Activated T-cell treated with anti-CD3 and anti-CD28 coated beads, Interleukin-2, amount 50 U/mL, for 72 hours (primary cell): ENCODE data around the gene EEPD1. TPM values are rescaled to one million over a fixed set of nuclear protein-coding genes. Genes with fewer than 3 reads are reported as not detected.
"Not testable (repeated sequence)": the region's sequence is repeated elsewhere in the genome, so short reads cannot be mapped to it uniquely, and the experiment has no call there.

Experiments used
- ATAC-seq, 2 donors: fragments of 150-1000 bp; cut with Tn5 transposase; replicated peaks in 1 of 2; 2 replicates each; pipeline ENCODE4 v1.10.0; 2021; ENCODE audit warnings: moderate library complexity in 2 of 2, mild to moderate bottlenecking in 1 of 2
- DNase-seq, 2 donors: peaks; one replicate each; pipeline ENCODE4 v3.0.0; 2021 to 2022; ENCODE audit warnings: mixed read lengths in 1 of 2
- H3K27ac Mint-ChIP-seq: one replicate; pipeline ENCODE4 v1.8.0; 2022; ENCODE audit warnings: mild to moderate bottlenecking, moderate library complexity, mixed read lengths
- H3K27me3 Mint-ChIP-seq: one replicate; pipeline ENCODE4 v1.8.0; 2022; ENCODE audit warnings: low read depth, mixed read lengths
- H3K36me3 Mint-ChIP-seq, 2 donors: one replicate each; pipeline ENCODE4 v1.8.0; 2022; ENCODE audit warnings: mixed read lengths in 2 of 2, mild to moderate bottlenecking in 1 of 2; ENCODE audit not compliant: insufficient read depth in 2 of 2
- H3K4me1 Mint-ChIP-seq: one replicate; pipeline ENCODE4 v1.8.0; 2022; ENCODE audit warnings: low read depth, mixed read lengths
- H3K4me3 Mint-ChIP-seq, 2 donors: one replicate each; pipeline ENCODE4 v1.8.0; 2022; ENCODE audit warnings: mild to moderate bottlenecking in 2 of 2, mixed read lengths in 2 of 2, moderate library complexity in 2 of 2
- H3K9me3 Mint-ChIP-seq, 2 donors: one replicate each; pipeline ENCODE4 v1.8.0; 2022; ENCODE audit warnings: mixed read lengths in 2 of 2
- total RNA-seq, 2 donors: library from RNA; stranded (reverse); gene quantifications; one replicate each; pipeline ENCODE4 v1.2.3, GENCODE V29; 2022

EEPD1 gene
- total RNA-seq, 2 donors from 2014 or later, result 1.2 to 1.8 TPM

- H3K27ac Mint-ChIP-seq, H3K4me3 Mint-ChIP-seq, H3K27me3 Mint-ChIP-seq, ATAC-seq, DNase-seq: not testable (repeated sequence)
- Mint-ChIP-seq H3K9me3 (peaks cover 9 to 12% of the 10 kb centered on the region in 2 donors), H3K4me1 (peaks cover 23% of the 10 kb centered on the region), H3K36me3 (peaks cover 10 to 12% of the 10 kb centered on the region in 2 donors)
These were observed 105.6 kb downstream of the EEPD1 start for GRCh38 chr7:36258510-36259259.

- Mint-ChIP-seq H3K4me1 (peaks cover 23% of the 10 kb centered on the region), H3K27ac (no peak overlapping the region), H3K9me3 (peaks cover 7 to 11% of the 10 kb centered on the region in 2 donors), H3K4me3 (no peak overlapping the region), H3K27me3 (no peaks in the 10 kb centered on the region), H3K36me3 (peaks cover 9 to 11% of the 10 kb centered on the region in 2 donors)
- DNase-seq, result no peak
- no peak for ATAC-seq
These were observed 107.4 kb downstream of the EEPD1 start for GRCh38 chr7:36260481-36260880.

DNA sequence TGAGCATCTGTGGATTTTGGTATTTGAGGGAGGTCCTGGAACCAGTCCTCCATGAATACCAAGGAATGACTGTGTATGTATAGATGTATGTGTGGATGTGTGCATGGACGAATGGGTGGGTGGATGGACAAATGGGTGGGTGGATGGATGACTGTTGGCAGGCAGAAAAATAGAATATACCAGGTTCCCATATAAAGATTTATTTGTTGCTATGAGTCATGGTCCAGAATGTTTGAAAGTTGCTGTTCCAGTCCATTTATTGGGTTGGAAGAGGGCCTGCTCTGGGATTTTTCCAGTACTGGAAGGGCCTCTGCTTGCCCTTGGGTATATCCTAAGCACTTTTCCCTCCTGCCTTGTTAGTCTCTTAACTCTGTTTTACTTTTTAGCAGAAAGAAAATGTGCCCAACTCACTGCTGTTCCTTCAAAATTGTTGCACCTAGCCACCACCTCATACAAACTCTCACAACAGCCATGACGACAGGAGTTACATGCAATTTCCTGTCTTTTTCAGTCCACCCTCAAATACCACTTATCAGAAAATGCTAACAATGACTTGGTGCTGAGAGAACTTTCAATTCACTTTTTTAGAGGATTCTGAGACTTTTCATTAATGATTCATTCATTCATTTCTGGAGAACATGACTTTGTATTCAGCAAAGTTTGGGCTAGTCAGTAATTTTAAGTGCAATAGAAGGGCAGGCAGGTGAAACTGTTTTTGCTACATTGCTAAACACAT lies 108.1 kb downstream of the EEPD1 start:
- Mint-ChIP-seq H3K27me3 (no peaks in the 10 kb centered on the region), H3K4me1 (peaks cover 23% of the 10 kb centered on the region), H3K9me3 (peaks cover 1 to 4% of the 10 kb centered on the region in 2 donors), H3K4me3 (peak overlapping the region in 1 of 2 donors; percentile 8), H3K36me3 (peaks cover 2 to 4% of the 10 kb centered on the region in 2 donors), H3K27ac (peak overlapping the region; percentile 33)
- no peak for DNase-seq
- peak in 1 of 2 donors; percentile 73 for ATAC-seq

DNA sequence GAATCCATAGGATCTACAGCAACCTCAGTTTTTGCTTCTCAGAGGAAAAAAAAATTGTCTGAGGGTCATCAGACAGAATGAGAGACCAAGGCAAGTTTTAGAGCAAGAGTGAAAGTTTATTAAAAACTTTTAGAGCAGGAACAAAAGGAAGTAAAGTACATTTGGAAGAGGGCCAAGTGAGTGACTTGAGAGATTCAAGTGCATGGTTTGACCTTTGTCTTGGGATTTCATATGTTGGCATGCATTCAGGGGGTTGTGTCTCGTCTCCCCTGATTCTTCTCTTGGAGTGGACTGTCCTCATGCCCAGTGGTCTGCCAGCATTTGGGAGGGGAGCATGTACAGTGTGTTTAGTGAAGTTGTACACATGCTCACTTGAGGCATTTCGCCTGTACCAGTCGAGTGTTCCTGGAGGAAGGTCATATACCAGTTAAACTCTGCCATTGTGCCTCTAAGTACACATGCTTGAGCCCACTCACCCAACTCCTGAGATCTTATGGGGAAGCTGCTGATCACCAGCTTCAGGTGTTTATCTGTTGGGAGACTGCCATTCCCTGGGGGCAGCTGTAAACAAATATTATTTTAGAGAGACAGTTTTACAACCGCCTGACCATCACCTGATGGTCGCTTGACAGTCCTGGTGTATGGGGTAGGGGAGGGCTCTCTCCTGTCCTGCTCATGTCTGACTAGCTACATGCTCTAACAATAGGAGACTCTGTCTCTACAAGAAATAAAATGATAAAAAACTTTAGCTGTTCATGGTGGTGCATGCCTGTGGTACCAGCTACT lies 109.4 kb downstream of the EEPD1 start:
- ATAC-seq (no peak), DNase-seq (no peak)
- H3K36me3 Mint-ChIP-seq, result peaks cover 0 to 1% of the 10 kb centered on the region in 2 donors
- H3K4me1 Mint-ChIP-seq, result peaks cover 23% of the 10 kb centered on the region
- no peak overlapping the region for H3K27ac Mint-ChIP-seq
- H3K27me3 Mint-ChIP-seq, result no peaks in the 10 kb centered on the region
- no peaks in the 10 kb centered on the region for H3K9me3 Mint-ChIP-seq
- no peak overlapping the region for H3K4me3 Mint-ChIP-seq

DNA sequence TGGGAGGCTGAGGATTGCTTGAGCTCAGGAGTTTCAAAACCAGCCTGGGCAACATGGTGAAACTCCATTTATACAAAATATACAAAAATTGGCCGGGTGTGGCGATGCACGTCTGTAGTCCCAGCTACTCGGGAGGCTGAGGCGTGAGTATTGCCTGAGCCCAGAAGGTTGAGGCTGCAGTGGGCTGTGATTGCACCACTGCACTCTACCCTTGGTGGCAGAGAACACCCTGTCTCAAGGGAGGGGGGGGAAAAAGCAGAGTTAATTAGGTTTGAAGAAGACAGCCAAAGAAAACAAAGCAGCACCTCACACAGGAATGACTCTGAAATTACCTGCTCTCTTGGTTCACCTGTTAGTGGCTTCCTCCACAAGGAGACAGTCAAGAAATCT lies 110.0 kb downstream of the EEPD1 start:
- H3K27me3 Mint-ChIP-seq, result no peaks in the 10 kb centered on the region
- H3K27ac Mint-ChIP-seq, result no peak overlapping the region
- H3K4me3 Mint-ChIP-seq, result no peak overlapping the region
- ATAC-seq (no peak), DNase-seq (no peak)
- H3K4me1 Mint-ChIP-seq, result peaks cover 23% of the 10 kb centered on the region
- no peaks in the 10 kb centered on the region for H3K9me3 Mint-ChIP-seq
- no peaks in the 10 kb centered on the region for H3K36me3 Mint-ChIP-seq

GRCh38 chr7:36264123-36264801 lies 111.2 kb downstream of the EEPD1 start:
- H3K9me3 Mint-ChIP-seq, result no peaks in the 10 kb centered on the region
- H3K27me3 Mint-ChIP-seq, result no peaks in the 10 kb centered on the region
- H3K27ac Mint-ChIP-seq, result no peak overlapping the region
- no peak for DNase-seq
- ATAC-seq, result no peak
- H3K4me3 Mint-ChIP-seq, result no peak overlapping the region
- H3K36me3 Mint-ChIP-seq, result no peaks in the 10 kb centered on the region
- H3K4me1 Mint-ChIP-seq, result peaks cover 23% of the 10 kb centered on the region

DNA sequence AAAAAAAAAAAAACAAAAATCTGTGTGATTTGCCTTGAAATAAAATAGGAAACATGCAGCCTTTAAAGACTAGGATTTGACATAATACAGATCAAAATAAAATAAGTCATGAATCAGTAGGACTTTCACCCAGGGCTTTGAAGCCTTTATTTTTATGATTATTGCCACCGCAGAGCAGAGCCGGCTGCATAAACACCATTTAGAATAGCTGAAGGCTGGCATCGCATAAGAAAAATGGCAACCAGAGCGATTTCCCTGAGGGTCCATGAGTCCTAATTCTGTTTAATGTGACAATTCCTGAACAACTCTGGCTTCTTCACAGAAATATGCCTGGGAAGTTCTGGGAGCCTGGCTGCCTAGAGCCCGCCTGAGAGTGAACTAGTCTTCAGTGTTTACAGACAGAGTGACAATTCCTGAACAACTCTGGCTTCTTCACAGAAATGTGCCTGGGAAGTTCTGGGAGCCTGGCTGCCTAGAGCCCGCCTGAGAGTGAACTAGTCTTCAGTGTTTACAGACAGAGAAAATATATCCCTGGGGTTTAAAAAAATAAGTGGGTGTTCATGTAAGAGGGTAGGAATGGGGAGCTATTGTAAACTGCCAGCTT lies 112.0 kb downstream of the EEPD1 start:
- no peak for DNase-seq
- Mint-ChIP-seq H3K27me3 (no peaks in the 10 kb centered on the region), H3K9me3 (no peaks in the 10 kb centered on the region), H3K27ac (no peak overlapping the region), H3K4me3 (no peak overlapping the region), H3K36me3 (no peaks in the 10 kb centered on the region), H3K4me1 (peaks cover 23% of the 10 kb centered on the region)
- no peak for ATAC-seq

DNA sequence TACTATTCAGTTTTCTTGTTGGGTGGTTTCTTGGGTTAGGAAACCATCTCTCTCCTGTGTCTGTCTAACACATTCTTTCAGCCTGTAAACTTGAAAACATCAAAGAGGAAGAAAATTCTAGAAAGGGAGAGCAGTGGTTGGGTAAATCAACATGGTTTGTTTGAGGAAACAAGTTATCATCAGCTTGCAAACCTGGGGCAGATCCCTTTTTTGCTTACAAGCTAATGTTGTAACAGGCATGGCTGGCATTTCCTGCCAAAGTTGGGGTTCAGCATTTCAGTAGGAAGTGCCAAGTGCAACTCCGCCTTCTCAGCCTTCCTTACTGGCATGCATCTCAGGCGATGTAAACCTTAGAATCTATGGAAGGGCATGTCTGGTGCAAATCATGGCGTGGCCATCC lies 112.6 kb downstream of the EEPD1 start:
- Mint-ChIP-seq H3K27me3 (no peaks in the 10 kb centered on the region), H3K4me3 (no peak overlapping the region), H3K4me1 (peaks cover 18% of the 10 kb centered on the region), H3K36me3 (no peaks in the 10 kb centered on the region), H3K9me3 (no peaks in the 10 kb centered on the region), H3K27ac (no peak overlapping the region)
- ATAC-seq (no peak), DNase-seq (no peak)

DNA sequence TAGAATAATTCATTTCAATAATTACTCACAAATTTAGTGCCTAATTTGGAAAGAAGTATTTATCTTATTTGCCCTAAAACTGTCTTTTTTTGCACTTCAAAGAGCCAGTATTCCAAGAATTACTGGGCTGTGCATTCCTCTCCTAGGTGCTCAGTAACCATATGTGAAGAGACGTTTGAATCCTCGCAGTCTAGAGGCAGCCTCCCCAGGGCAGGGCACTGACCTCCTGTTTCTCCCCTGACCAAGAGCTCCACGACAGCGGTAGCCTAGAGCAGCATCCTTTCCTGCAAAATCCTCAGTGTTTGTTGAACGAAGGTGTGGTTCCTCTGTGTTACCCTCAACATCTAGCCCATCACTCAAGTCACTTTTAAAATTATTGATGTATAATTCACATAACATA lies 113.1 kb downstream of the EEPD1 start:
- no peak overlapping the region for H3K27ac Mint-ChIP-seq
- ATAC-seq (no peak), DNase-seq (no peak)
- H3K9me3 Mint-ChIP-seq, result no peaks in the 10 kb centered on the region
- no peaks in the 10 kb centered on the region for H3K27me3 Mint-ChIP-seq
- no peaks in the 10 kb centered on the region for H3K36me3 Mint-ChIP-seq
- H3K4me3 Mint-ChIP-seq, result no peak overlapping the region
- H3K4me1 Mint-ChIP-seq, result peaks cover 13% of the 10 kb centered on the region

DNA sequence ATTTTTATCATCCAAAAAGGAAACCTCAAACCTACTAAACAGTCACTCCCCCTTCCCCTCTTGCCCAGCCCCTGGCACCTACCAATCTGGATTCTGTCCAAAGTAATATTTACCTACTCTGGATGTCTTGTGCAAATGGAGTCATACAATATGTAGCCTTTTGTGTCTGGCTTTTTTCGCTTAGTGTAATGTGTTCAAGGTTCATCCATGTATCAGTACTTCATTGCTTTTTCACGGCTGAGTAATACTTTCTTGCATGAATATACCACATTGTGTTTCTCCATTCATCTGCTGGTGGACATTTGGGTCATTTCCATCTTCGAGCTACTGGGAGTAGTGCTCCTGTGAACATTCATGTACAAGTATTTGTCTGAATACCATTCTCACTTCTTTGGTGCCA lies 113.6 kb downstream of the EEPD1 start:
- no peaks in the 10 kb centered on the region for H3K36me3 Mint-ChIP-seq
- H3K4me1 Mint-ChIP-seq, result peaks cover 9% of the 10 kb centered on the region
- H3K4me3 Mint-ChIP-seq, result no peak overlapping the region
- H3K9me3 Mint-ChIP-seq, result no peaks in the 10 kb centered on the region
- H3K27me3 Mint-ChIP-seq, result no peaks in the 10 kb centered on the region
- no peak for ATAC-seq
- no peak for DNase-seq
- H3K27ac Mint-ChIP-seq, result no peak overlapping the region

- no peaks in the 10 kb centered on the region for H3K27me3 Mint-ChIP-seq
- DNase-seq (no peak), ATAC-seq (no peak)
- no peak overlapping the region for H3K27ac Mint-ChIP-seq
- no peaks in the 10 kb centered on the region for H3K36me3 Mint-ChIP-seq
- no peaks in the 10 kb centered on the region for H3K9me3 Mint-ChIP-seq
- H3K4me1 Mint-ChIP-seq, result no peaks in the 10 kb centered on the region
- H3K4me3 Mint-ChIP-seq, result no peak overlapping the region
These were observed 119.1 kb downstream of the EEPD1 start for GRCh38 chr7:36272211-36272566.

- no peak overlapping the region for H3K27ac Mint-ChIP-seq
- ATAC-seq (no peak), DNase-seq (no peak)
- no peaks in the 10 kb centered on the region for H3K36me3 Mint-ChIP-seq
- H3K9me3 Mint-ChIP-seq, result no peaks in the 10 kb centered on the region
- H3K27me3 Mint-ChIP-seq, result no peaks in the 10 kb centered on the region
- no peaks in the 10 kb centered on the region for H3K4me1 Mint-ChIP-seq
- no peak overlapping the region for H3K4me3 Mint-ChIP-seq
These were observed 119.7 kb downstream of the EEPD1 start for GRCh38 chr7:36272567-36273269.
